ENCODE results near the gene UNKL. TPM values are rescaled to one million over a fixed set of nuclear protein-coding genes. Genes with fewer than 3 reads are reported as not detected.

The UNKL gene
- total and polyA plus RNA-seq, 2 of the 8 experiments (the other 6 are each of a cell fraction or from before 2014, with no cell fraction given): 25.1 to 31.8 TPM

DNA sequence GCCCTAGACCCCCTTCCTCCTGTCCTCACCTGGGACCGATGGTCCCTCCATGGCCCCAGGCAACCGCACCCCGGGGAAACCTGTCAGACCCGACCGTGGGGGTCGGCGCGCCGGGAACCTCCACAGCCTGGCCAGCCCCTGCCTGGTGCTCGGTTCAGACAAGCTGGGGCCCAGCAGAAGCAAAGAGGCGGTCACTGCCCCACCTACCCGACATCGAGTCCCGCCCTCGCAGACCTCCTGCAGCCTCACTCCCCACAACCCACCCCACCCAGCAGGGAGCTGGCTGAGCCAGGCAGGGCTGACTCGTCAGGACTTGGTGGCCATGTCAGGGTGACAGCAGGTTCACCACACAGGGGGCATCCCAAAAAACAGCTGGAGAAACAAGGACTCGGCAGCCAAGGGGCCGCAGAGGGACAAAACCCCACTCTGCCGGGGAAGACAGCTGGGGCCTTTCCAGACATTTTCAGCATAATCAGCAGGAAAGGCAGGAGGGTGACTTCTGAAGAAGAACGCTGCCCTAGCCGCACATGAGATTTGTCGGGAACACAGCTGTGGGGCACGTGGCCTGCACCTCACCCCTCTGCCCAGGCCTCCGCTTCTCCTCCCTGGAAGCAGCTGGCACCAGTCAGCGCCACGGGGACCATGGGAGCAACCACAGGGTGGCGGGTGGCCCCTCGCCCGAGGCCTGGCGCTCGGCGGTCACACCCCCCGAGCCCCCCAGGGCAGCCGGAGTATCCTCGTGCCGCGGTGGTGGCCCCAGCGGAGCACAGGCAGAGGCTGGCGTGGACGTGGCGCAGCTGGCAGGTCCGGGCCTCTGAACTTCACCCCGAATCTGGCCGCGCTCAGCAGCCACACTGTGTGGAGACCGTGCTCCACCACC, 39.8 kb downstream of the UNKL start (continued):
- no peak for TF ChIP-seq PHF8 (conservative IDR thresholded peaks at IDR 0.05; ENCODE audit: low read depth, low read length)
